MCF 10A (cell line): ENCODE measurements around the gene PUS1. TPM values are rescaled to one million over a fixed set of nuclear protein-coding genes. Genes with fewer than 3 reads are reported as not detected.

ENCODE experiments used
- BruUV-seq: library from RNA; stranded (reverse); fragments of 400-500 nt; replicated peaks from 2 replicates; lab custom pipeline; 2021; lab: Mats Ljungman, UMichigan
- CTCF ChIA-PET: fragments of 300-600 bp; sonication (Branson Sonifier 250); formaldehyde crosslinking; extraction: SDS; loops from one replicate; lab custom pipeline; 2021; ENCODE audit warnings: antibody characterized with exemption, inconsistent platforms; lab: Yijun Ruan, JAX
- POLR2A ChIA-PET: fragments of 300-600, 350-650 bp; sonication (Branson Sonifier 250); formaldehyde crosslinking; extraction: SDS; loops from one replicate; lab custom pipeline; 2020; ENCODE audit warnings: antibody characterized with exemption, inconsistent platforms; lab: Yijun Ruan, JAX
- DNase-seq: peaks from one replicate; pipeline ENCODE4 v3.0.0-alpha.2; 2018; ENCODE audit not compliant: unreplicated experiment
- H3K27ac Mint-ChIP-seq: one replicate; pipeline ENCODE4 v1.8.0; 2022; ENCODE audit warnings: mild to moderate bottlenecking, low read depth, mixed read lengths; ENCODE audit not compliant: unreplicated experiment
- H3K27me3 Mint-ChIP-seq: one replicate; pipeline ENCODE4 v1.8.0; 2022; ENCODE audit warnings: mixed read lengths; ENCODE audit not compliant: insufficient read depth, unreplicated experiment
- H3K36me3 Mint-ChIP-seq: one replicate; pipeline ENCODE4 v1.8.0; 2022; ENCODE audit warnings: mild to moderate bottlenecking, moderate library complexity, mixed read lengths; ENCODE audit not compliant: insufficient read depth, unreplicated experiment
- H3K4me1 Mint-ChIP-seq: one replicate; pipeline ENCODE4 v1.8.0; 2022; ENCODE audit warnings: mixed read lengths; ENCODE audit not compliant: insufficient read depth, unreplicated experiment
- H3K4me3 Mint-ChIP-seq: one replicate; pipeline ENCODE4 v1.8.0; 2022; ENCODE audit warnings: mild to moderate bottlenecking, moderate library complexity, mixed read lengths; ENCODE audit not compliant: unreplicated experiment
- H3K9me3 Mint-ChIP-seq: one replicate; pipeline ENCODE4 v1.8.0; 2022; ENCODE audit warnings: mixed read lengths; ENCODE audit not compliant: unreplicated experiment
- intact Hi-C: fragments of 100-400 bp; cut with micrococcal nuclease; formaldehyde crosslinking; loops from 2 replicates; pipeline ENCODE4 v1.14.1; 2022
- total RNA-seq: library from RNA; stranded (reverse); gene quantifications from 2 replicates; pipeline ENCODE4 v1.2.3, GENCODE V29; 2022
- TF ChIP-seq, protein P1 (sequence below): fragments of 200-600 bp; IDR thresholded peaks from one replicate; pipeline ENCODE4 v1.8.0; 2022; ENCODE audit warnings: antibody characterized with exemption, mild to moderate bottlenecking; ENCODE audit not compliant: unreplicated experiment

PUS1 gene
- total RNA-seq, 1 experiment from 2014 or later: 72.3 TPM

DNA sequence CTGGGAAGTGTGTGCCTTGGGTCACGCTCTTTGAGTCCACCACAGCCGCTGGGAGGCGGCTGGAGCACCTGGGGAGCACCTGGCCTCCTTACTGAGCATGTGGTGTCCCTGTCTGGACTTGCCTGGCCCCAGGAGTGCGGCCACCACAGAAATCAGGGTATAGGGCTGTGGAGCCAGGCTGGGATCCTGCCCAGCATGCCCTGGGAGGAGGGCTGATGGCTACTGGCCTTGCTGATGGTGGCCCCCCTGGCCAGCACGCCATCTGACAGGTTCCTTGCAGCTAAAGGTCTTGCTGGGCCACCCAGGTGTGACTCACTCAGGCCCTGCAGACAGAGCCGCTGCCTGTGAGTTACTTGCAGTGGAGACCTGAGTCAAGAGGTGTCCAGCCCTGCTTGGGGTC, 28.7 kb upstream of the PUS1 start:
- ChIA-PET POLR2A (interaction anchor here (0.6 to 3.3 kb wide), 5 partner anchors 22 to 70 kb away, joined by 3 to 11 read pairs (median 4); no protein-coding TSS in a partner anchor), CTCF (interaction anchor here (1.1 to 1.2 kb wide), 2 partner anchors 38 to 63 kb away, joined by 3 to 4 read pairs; no protein-coding TSS in a partner anchor)
- TF ChIP-seq, protein P1, sequence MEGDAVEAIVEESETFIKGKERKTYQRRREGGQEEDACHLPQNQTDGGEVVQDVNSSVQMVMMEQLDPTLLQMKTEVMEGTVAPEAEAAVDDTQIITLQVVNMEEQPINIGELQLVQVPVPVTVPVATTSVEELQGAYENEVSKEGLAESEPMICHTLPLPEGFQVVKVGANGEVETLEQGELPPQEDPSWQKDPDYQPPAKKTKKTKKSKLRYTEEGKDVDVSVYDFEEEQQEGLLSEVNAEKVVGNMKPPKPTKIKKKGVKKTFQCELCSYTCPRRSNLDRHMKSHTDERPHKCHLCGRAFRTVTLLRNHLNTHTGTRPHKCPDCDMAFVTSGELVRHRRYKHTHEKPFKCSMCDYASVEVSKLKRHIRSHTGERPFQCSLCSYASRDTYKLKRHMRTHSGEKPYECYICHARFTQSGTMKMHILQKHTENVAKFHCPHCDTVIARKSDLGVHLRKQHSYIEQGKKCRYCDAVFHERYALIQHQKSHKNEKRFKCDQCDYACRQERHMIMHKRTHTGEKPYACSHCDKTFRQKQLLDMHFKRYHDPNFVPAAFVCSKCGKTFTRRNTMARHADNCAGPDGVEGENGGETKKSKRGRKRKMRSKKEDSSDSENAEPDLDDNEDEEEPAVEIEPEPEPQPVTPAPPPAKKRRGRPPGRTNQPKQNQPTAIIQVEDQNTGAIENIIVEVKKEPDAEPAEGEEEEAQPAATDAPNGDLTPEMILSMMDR: no peak
- H3K4me1 Mint-ChIP-seq: peaks cover 19% of the 10 kb centered on the region
- H3K9me3 Mint-ChIP-seq: no peaks in the 10 kb centered on the region
- H3K27ac Mint-ChIP-seq: no peak overlapping the region
- H3K36me3 Mint-ChIP-seq: peaks cover 27% of the 10 kb centered on the region
- H3K4me3 Mint-ChIP-seq: no peak overlapping the region
- BruUV-seq: no TSS peak
- intact Hi-C loops: no loop called here
- H3K27me3 Mint-ChIP-seq: no peaks in the 10 kb centered on the region
- peak; percentile 53 for DNase-seq

DNA sequence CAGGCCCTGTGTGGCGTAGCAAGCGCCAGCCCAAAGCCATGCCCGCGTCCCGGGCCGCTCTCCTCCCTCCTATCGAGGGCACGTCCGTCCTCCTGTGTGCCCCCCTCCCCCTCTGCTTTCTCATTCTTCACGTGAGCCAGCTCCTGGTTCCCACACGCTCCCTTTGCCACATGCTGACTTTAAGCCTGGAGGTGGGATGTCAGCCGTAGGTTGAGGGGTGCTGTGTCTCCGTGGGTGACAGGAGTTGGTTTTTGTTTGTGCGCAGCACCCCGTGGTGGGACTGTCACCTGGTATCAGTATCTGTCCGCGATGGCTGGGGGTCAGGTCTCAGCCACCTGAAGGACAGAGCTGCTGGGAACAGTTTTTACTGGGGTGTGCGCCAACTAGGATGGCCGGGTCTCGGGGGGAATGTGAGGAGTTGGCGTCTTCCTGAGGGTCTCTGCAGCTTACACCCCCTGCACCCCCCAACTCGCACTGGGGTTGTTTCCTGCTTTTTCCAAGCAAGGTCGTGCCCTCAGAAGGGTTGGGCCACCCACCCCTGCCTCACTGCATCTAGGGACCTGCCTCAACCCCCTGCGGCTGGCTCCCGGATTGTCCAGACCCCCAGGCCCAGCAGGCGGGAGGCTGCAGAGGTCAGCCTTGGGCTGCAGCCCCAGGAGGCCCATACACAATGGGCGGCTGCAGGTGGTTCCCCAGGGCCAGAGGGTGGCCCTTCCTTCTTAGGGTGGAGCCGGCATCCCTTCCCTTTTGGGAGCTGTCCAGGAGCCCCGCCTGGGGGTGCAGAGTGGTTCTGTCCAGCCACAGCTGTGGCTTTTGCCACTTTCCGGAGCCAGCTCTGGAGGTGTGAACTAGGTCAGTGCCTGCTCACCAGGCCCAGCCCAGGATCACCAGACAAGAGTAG, 27.4 kb upstream of the PUS1 start:
- ChIA-PET POLR2A (interaction anchor here (0.6 to 3.3 kb wide), 5 partner anchors 27 to 49 kb away, joined by 3 to 11 read pairs (median 4); partner anchors contain the start of gene EP400), CTCF (interaction anchor here (1.0 kb wide), 1 partner anchor 27 kb away, joined by 3 read pairs; no protein-coding TSS in a partner anchor)
- peak; percentile 68 for DNase-seq
- Mint-ChIP-seq H3K9me3 (no peaks in the 10 kb centered on the region), H3K27me3 (no peaks in the 10 kb centered on the region), H3K4me3 (no peak overlapping the region), H3K36me3 (peaks cover 21% of the 10 kb centered on the region), H3K4me1 (peaks cover 19% of the 10 kb centered on the region), H3K27ac (peak overlapping the region; percentile 46)
- TF ChIP-seq, protein P1: no peak
- intact Hi-C loops: no loop called here
- no TSS peak for BruUV-seq

DNA sequence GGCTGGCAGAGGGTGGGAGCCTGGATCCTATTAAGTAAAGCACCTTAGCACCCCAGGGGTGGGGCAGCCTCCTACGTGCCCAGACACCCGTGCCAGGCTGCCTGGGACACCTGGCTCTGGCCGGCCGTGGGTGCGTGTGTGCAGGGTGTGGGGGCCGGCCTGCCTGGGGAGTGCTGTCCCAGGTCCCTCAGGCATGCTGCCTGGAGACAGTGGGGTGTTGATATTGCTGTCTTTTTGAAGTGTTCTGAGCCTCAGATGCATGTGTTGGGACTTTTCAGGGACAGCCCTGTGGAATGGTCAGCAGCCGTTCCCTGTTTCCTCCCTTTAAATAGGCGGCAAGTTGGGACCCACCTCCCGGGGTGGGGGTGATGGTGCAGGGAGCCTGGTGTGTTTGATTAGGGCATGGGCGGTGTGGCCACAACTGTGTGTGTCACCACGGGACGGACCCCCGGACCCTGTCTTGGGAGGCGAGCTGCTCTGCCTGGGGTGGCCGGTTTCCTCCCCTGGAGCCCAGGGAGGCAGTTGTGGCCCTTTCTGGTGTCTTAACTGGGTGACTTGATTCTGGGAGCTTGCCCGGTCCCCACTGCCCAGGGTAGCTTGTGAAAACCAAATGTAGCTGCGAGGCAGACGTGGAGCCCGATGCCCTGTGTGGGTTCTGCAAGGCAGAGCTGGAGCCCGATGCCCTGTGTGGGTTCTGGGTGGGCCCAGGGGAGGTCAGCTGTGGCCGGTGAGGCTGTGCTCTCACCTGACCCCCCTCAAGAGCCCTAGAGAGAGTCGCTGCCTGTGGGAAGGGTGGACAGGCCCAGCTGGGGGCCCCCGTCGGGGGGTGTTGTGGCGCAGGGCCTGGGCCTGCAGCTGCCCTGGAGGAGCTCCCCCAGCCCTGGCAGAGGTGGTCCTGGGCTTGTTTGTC, 26.5 kb upstream of the PUS1 start:
- H3K9me3 Mint-ChIP-seq: no peaks in the 10 kb centered on the region
- DNase-seq: no peak
- intact Hi-C loops: no loop called here
- no peaks in the 10 kb centered on the region for H3K27me3 Mint-ChIP-seq
- TF ChIP-seq, protein P1: no peak
- ChIA-PET POLR2A (interaction anchor here (0.6 to 3.3 kb wide), 4 partner anchors 27 to 48 kb away, joined by 3 to 11 read pairs (median 4); partner anchors contain the start of gene EP400), CTCF (interaction anchor here (0.6 to 1.0 kb wide), 2 partner anchors 26 to 65 kb away, joined by 3 read pairs; no protein-coding TSS in a partner anchor)
- H3K4me3 Mint-ChIP-seq: no peak overlapping the region
- peak overlapping the region; percentile 46 for H3K27ac Mint-ChIP-seq
- H3K4me1 Mint-ChIP-seq: peaks cover 19% of the 10 kb centered on the region
- BruUV-seq: no TSS peak
- H3K36me3 Mint-ChIP-seq: peaks cover 23% of the 10 kb centered on the region
